ENCODE data around the gene OGFOD1.

- TF ChIP-seq CTCF (IDR thresholded peaks at IDR 0.05) (no peak), POLR2A (IDR thresholded peaks at IDR 0.05) (no peak)
Measured at GRCh38 chr16:56475201-56475600, 23.8 kb downstream of the OGFOD1 start.
